Stimulated activated CD8-positive, alpha-beta memory T cell treated with anti-CD3 and anti-CD28 coated beads, Interleukin-12 subunit alpha, Interleukin-12 subunit beta, amount 100 ng/mL, for 4 hours (primary cell): ENCODE results near the gene LCLAT1.
"Not testable (repeated sequence)": the region's sequence is repeated elsewhere in the genome, so short reads cannot be mapped to it uniquely, and the experiment has no call there.

Experiments
- DNase-seq: peaks from one replicate; pipeline ENCODE4 v3.0.0-alpha.2; 2020; ENCODE audit warnings: low read depth

The LCLAT1 gene

DNA sequence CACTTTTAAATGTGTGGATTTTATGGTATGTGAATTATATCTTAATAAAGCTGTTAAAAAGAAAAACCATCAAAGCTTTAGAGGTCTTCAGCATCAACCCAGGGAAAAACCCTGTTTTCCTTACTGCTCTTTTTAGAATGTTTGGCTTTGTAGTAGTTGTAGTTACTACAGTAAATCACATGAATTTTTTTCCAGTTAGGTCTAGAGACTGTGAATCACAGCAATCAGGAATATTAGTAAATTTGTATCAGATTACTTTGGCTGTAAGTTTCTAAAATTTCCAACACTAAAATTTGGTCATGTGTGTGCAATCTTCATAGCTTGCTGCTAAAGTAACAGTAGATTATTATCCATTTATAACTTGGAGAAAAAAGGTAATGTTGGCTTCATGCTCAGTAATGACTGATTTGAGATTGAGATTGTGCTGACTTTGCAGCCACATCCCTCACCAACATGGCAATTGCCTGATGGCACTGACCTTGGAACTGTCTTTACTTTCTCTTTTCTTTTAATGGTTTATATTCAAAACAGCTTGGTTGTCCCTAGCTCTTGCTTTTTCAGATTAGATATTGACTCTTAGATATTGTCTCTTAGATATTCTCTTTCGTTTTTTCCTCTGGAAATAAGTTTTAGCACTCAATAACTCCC lies 41.1 kb downstream of the LCLAT1 start:
- DNase-seq, result no peak

GRCh38 chr2:30491225-30491624 lies 44.2 kb downstream of the LCLAT1 start:
- DNase-seq, result no peak

- DNase-seq, result no peak
Measured at GRCh38 chr2:30492185-30492584, 45.1 kb downstream of the LCLAT1 start.

DNA sequence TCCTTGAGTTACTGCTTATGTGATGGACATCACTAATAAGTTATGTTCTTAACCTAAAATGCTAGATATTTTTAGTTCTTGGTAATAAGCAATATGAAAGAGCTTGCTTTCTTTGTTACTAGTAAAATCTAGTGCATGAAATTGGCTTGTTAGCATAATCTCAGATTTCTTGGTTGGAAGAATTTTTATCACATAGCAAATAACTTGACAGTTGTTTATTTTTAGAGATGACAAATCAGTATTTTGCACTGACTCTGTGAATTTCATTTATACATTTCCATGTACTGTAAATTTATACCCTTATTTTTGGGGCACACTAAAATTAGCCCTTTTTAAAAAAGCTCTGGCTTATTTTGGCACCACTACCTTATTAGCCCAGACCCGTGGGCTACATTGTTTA lies 45.6 kb downstream of the LCLAT1 start:
- no peak for DNase-seq

GRCh38 chr2:30493440-30493839 lies 46.4 kb downstream of the LCLAT1 start:
- no peak for DNase-seq

- DNase-seq, result not testable (repeated sequence)
Measured at GRCh38 chr2:30495896-30496295, 48.9 kb downstream of the LCLAT1 start.

GRCh38 chr2:30499681-30500080 lies 52.6 kb downstream of the LCLAT1 start:
- no peak for DNase-seq

GRCh38 chr2:30500699-30501098 lies 53.7 kb downstream of the LCLAT1 start:
- no peak for DNase-seq

DNA sequence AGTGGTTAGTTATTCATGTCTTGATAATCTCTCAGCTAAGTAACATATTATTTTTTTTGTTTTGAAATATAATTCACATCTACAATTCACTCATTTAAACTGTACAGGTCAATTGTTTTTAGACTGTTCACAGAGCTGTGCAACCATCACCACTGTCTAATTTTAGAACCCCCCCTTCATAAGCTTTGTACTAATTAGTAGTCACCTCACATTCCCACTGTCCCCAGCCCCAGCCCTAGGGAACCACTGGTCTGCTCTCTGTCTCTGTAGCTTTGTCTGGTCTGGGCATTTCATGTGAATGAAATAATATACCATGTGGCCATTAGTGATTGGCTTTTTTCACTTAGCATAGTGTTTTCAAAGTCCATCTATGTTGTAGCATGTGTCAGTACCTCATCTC lies 55.3 kb downstream of the LCLAT1 start:
- no peak for DNase-seq

GRCh38 chr2:30503007-30503694 lies 56.1 kb downstream of the LCLAT1 start:
- no peak for DNase-seq

GRCh38 chr2:30503695-30504052 lies 56.6 kb downstream of the LCLAT1 start:
- no peak for DNase-seq

- DNase-seq, result no peak
Measured at GRCh38 chr2:30504731-30505130, 57.7 kb downstream of the LCLAT1 start.

DNA sequence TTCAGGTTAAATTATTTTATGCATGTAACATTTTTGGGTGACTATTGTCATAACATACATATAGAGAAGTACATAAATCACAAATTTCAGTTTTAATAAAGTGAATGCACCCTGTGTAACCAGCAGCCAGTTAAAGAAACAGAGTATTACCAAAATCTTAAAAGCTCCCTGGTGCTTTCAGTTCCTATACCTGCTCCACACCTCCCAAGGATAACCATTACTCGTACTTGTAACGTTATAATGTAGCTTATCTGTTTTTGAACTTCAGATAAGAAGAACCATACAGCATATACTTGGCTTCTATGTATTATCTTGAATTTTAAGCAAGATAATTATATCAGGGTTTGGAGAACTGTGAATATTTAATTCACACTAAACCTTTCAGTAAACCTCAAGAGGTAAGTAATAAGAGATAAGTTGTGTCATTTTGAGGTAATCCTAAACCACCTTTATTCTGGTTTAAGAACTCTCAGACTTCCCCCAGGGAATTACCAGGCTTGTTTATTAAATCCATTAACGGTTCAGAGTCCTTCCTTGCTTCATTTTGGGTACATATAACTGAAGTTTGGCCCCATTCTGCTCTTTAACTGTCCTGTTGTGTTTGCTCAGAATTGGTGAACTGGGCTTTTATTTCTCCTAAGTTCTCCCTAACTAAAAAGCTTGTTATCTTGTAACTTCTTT lies 58.6 kb downstream of the LCLAT1 start:
- DNase-seq, result no peak

- not testable (repeated sequence) for DNase-seq
Measured at GRCh38 chr2:30507460-30507859, 60.4 kb downstream of the LCLAT1 start.

GRCh38 chr2:30509716-30510115 lies 62.7 kb downstream of the LCLAT1 start:
- DNase-seq, result no peak

- no peak for DNase-seq
Measured at GRCh38 chr2:30510409-30510808, 63.4 kb downstream of the LCLAT1 start.

DNA sequence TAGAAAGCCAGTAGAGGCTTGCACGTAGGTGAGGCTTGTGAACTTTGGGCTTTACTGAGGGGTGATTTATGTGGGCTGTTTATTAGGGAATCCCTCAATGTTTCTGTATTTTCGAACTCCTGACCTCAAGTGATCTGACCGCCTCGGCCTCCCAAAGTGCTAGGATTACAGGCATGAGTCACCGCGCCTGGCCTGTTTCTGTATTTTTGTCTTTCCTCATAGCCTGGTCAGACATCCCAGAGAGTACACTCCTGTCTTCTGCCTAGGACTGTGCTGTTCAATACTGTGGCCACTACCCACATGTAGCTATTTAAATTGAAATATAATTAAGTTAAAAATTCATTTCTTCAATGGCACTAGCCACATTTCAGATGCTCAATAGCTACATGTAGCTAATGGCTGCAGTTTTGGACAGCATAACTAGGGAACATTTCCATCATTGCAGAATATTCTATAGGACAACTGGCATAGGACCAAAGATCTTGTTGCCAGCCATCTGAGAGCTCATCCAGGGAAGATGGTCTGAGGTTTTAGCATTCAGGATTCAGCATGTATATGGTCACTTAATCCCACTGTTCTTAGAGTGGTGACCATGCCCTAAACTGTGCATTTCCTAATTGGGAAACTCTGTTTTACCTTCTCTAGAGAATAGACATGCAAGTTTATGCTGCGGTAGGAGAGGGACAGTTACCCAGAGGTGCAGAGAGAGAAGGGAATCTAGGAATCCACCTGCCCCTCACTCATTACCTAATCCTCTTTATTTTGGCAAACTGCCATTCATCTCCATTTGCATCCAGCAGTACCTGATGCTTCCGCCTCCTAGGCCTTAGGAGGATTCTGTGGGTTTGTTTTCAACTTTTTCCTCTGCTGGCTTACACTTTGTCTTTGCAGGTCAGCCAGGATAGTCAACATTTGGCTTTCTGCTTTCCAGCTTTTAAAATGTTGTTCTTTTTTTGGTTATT lies 64.4 kb downstream of the LCLAT1 start:
- DNase-seq, result no peak

GRCh38 chr2:30512243-30512886 lies 65.3 kb downstream of the LCLAT1 start:
- no peak for DNase-seq

- DNase-seq, result not testable (repeated sequence)
Measured at GRCh38 chr2:30513649-30514048, 66.6 kb downstream of the LCLAT1 start.

DNA sequence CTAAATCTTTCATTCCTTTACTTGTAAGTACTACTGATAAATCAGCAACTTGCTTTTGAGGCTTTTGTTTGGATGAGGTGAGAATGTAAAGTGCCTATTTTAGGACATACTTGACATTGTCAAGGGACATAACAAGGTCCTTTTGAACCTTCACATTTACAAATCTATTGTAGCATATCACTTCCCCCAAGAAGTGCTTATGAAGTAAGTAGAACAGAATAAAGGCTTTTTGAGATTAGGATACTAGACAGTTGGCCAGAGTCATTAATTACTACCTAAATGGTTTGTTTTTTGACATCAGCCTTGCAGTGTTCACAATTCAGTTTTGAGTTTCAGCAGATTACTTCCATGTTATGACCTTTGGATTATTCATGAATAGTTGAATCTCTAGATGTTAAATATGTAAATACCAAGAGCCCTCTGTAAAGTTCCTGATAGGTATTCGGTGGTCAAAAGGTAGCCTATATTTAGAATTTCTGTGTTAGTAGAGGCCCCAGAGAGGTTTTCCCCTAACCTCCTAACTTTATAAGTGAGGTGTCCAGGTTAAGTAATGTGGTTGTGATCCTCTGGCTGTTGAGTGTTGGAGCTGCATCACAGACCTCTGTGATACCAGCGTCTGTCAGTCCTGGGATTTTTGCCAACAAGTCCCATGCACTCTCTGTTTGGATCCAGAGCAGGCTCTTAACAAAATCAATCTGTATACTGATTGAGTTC lies 67.2 kb downstream of the LCLAT1 start:
- DNase-seq, result no peak

- DNase-seq, result no peak
Measured at GRCh38 chr2:30514848-30515435, 67.9 kb downstream of the LCLAT1 start.
